Measurements from ENCODE around the gene SV2C. TPM values are rescaled to one million over a fixed set of nuclear protein-coding genes. Genes with fewer than 3 reads are reported as not detected.
A peak's percentile ranks its signal among the peaks of the same experiment; 100 is the strongest.
"Not testable (repeated sequence)": the region's sequence is repeated elsewhere in the genome, so short reads cannot be mapped to it uniquely, and the experiment has no call there.

Gene SV2C
- total RNA-seq, 1 experiment from 2014 or later: 0.04 TPM

- no peak for DNase-seq (ENCODE audit: low spot score)
Observed at GRCh38 chr5:76341651-76342334, 258.6 kb downstream of the SV2C start.

- DNase-seq (ENCODE audit: low spot score): no peak
Observed at GRCh38 chr5:76342474-76342873, 259.3 kb downstream of the SV2C start.

GRCh38 chr5:76345582-76345981 is 262.4 kb downstream of the SV2C start:
- no peak for DNase-seq (ENCODE audit: low spot score)

- no peak for DNase-seq (ENCODE audit: low spot score)
Observed at GRCh38 chr5:76351176-76351575, 268.0 kb downstream of the SV2C start.

GRCh38 chr5:76351577-76351976 is 268.4 kb downstream of the SV2C start:
- no peak for DNase-seq (ENCODE audit: low spot score)

GRCh38 chr5:76356887-76357286 is 273.7 kb downstream of the SV2C start:
- DNase-seq (ENCODE audit: low spot score): no peak

GRCh38 chr5:76363352-76364225 is 280.4 kb downstream of the SV2C start:
- no peak for DNase-seq (ENCODE audit: low spot score)

- DNase-seq (ENCODE audit: low spot score): no peak
Observed at GRCh38 chr5:76364226-76364589, 281.0 kb downstream of the SV2C start.

- DNase-seq (ENCODE audit: low spot score): no peak
Observed at GRCh38 chr5:76365561-76365960, 282.4 kb downstream of the SV2C start.

- DNase-seq (ENCODE audit: low spot score): no peak
Observed at GRCh38 chr5:76366596-76366995, 283.4 kb downstream of the SV2C start.

GRCh38 chr5:76367623-76368371 is 284.6 kb downstream of the SV2C start:
- no peak for DNase-seq (ENCODE audit: low spot score)

GRCh38 chr5:76368941-76369340 is 285.8 kb downstream of the SV2C start:
- no peak for DNase-seq (ENCODE audit: low spot score)

- DNase-seq (ENCODE audit: low spot score): not testable (repeated sequence)
Observed at GRCh38 chr5:76369668-76370067, 286.5 kb downstream of the SV2C start.

- DNase-seq (ENCODE audit: low spot score): no peak
Observed at GRCh38 chr5:76371960-76372322, 288.8 kb downstream of the SV2C start.

GRCh38 chr5:76372323-76373054 is 289.3 kb downstream of the SV2C start:
- peak; percentile 82 for DNase-seq (ENCODE audit: low spot score)

GRCh38 chr5:76376148-76376865 is 293.1 kb downstream of the SV2C start:
- DNase-seq (ENCODE audit: low spot score): no peak

GRCh38 chr5:76376866-76377230 is 293.7 kb downstream of the SV2C start:
- DNase-seq (ENCODE audit: low spot score): no peak

- no peak for DNase-seq (ENCODE audit: low spot score)
Observed at GRCh38 chr5:76378355-76378754, 295.2 kb downstream of the SV2C start.

- no peak for DNase-seq (ENCODE audit: low spot score)
Observed at GRCh38 chr5:76379316-76379715, 296.1 kb downstream of the SV2C start.

- DNase-seq (ENCODE audit: low spot score): no peak
Observed at GRCh38 chr5:76379855-76380254, 296.7 kb downstream of the SV2C start.

GRCh38 chr5:76380346-76381066 is 297.3 kb downstream of the SV2C start:
- no peak for DNase-seq (ENCODE audit: low spot score)
